Activated CD8-positive, alpha-beta T cell treated with anti-CD3 and anti-CD28 coated beads for 36 hours (primary cell): ENCODE data around the gene MYLK. TPM values are rescaled to one million over a fixed set of nuclear protein-coding genes. Genes with fewer than 3 reads are reported as not detected.

ENCODE experiments used
- ATAC-seq: fragments of 200-7000 bp; cut with Tn5 transposase; one replicate; pipeline ENCODE4 v1.10.0; 2021; ENCODE audit warnings: mild to moderate bottlenecking, moderate library complexity
- CTCF ChIA-PET: fragments of 350-600 bp; sonication (Branson Sonifier 250); formaldehyde crosslinking; loops from one replicate; lab custom pipeline; 2021; ENCODE audit warnings: antibody characterized with exemption; lab: Charles Lee
- POLR2A ChIA-PET: fragments of 350-600 bp; sonication (Branson Sonifier 250); formaldehyde crosslinking; loops from one replicate; lab custom pipeline; 2021; ENCODE audit warnings: antibody characterized with exemption; lab: Charles Lee
- DNase-seq: peaks from one replicate; pipeline ENCODE4 v3.0.0-alpha.2; 2020
- H3K27ac Mint-ChIP-seq: one replicate; pipeline ENCODE4 v1.8.0; 2021; ENCODE audit warnings: mild to moderate bottlenecking, mixed read lengths
- H3K27me3 Mint-ChIP-seq: one replicate; pipeline ENCODE4 v1.8.0; 2021; ENCODE audit warnings: mixed read lengths
- H3K36me3 Mint-ChIP-seq: one replicate; pipeline ENCODE4 v1.8.0; 2021; ENCODE audit warnings: low read depth, mixed read lengths
- H3K4me1 Mint-ChIP-seq: one replicate; pipeline ENCODE4 v1.8.0; 2021; ENCODE audit warnings: low read depth, mixed read lengths
- H3K4me3 Mint-ChIP-seq: one replicate; pipeline ENCODE4 v1.8.0; 2021; ENCODE audit warnings: mild to moderate bottlenecking, moderate library complexity, mixed read lengths
- H3K9me3 Mint-ChIP-seq: one replicate; pipeline ENCODE4 v1.8.0; 2021; ENCODE audit warnings: mixed read lengths
- CTCF ChIP-seq: fragments of 200-600 bp; IDR thresholded peaks from one replicate; pipeline ENCODE4 v1.8.0; 2022; ENCODE audit warnings: antibody characterized with exemption, mild to moderate bottlenecking
- intact Hi-C: fragments of 100-400 bp; cut with micrococcal nuclease; formaldehyde crosslinking; loops from one replicate; pipeline ENCODE4 v1.10.0; 2022
- total RNA-seq, 2 experiments: library from RNA; stranded (reverse); gene quantifications; one replicate each; pipeline ENCODE4 v1.2.3, GENCODE V29; 2021

Gene MYLK
- total RNA-seq, 2 experiments from 2014 or later = 0.34 TPM; not detected in 1

GRCh38 chr3:123684636-123685035 is 199.5 kb downstream of the MYLK start:
- CTCF ChIA-PET = no interaction called here
- POLR2A ChIA-PET = no interaction called here
- Mint-ChIP-seq H3K27me3 (no peaks in the 10 kb centered on the region), H3K4me1 (no peaks in the 10 kb centered on the region), H3K27ac (no peak overlapping the region), H3K4me3 (no peak overlapping the region), H3K9me3 (no peaks in the 10 kb centered on the region), H3K36me3 (no peaks in the 10 kb centered on the region)
- TF ChIP-seq CTCF = no peak
- DNase-seq = no peak
- no peak for ATAC-seq
- intact Hi-C loops = no loop called here

DNA sequence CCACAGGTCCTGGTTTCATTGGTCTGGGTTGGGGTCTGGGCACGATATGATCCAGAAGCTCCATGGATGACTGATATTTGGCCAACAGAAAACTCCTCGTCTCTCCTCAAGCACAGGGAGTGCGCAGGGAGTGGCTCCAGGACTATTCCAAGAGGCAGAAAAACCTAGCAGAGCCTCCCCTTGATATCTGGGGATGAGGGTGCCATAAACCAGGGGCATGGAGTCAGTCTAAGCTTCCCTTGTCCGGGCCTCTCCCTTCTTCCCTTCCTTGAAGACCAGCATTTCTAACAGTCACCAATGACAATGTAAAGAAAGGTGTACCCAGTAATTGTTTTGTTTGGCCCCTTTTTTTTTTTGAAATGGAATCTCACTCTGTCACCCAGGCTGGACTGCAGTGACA is 199.9 kb downstream of the MYLK start:
- no peaks in the 10 kb centered on the region for H3K4me1 Mint-ChIP-seq
- intact Hi-C loops = no loop called here
- ChIA-PET POLR2A (no interaction called here), CTCF (no interaction called here)
- H3K9me3 Mint-ChIP-seq = no peaks in the 10 kb centered on the region
- H3K27ac Mint-ChIP-seq = no peak overlapping the region
- no peaks in the 10 kb centered on the region for H3K27me3 Mint-ChIP-seq
- H3K36me3 Mint-ChIP-seq = no peaks in the 10 kb centered on the region
- DNase-seq = no peak
- no peak for ATAC-seq
- no peak overlapping the region for H3K4me3 Mint-ChIP-seq
- no peak for TF ChIP-seq CTCF

DNA sequence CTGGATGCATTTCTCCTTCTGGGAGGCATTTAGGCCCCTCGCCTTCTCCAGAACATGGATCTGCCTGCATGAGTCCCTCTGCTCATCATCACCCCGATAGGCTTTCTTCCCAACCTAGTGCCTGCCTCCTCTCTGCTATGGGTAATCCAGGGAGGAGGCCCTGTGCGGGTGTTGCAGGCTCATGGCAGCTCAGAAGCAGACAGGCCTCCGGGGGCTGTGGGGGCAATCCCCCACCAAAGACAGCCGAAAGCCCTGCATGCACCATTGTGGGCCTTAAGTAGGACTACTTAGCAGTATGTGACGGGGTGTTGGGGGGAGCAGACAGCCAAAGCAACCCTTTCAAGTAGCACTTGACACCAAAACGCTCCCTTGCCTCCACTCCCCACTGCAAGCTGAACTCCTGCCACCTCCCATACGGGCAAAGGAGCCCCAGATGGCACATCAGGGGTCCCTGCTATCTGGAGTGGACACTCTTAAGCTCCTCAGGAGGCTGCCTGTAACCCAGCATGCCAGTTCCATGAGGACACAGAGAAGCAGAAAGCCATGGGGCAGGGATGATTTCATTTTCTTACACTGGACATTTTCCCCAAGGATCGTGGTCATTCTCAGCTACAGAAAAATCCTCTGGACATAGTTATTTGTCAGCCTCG is 200.5 kb downstream of the MYLK start:
- no peak overlapping the region for H3K27ac Mint-ChIP-seq
- POLR2A ChIA-PET = no interaction called here
- DNase-seq (no peak), ATAC-seq (no peak)
- CTCF ChIA-PET = no interaction called here
- H3K9me3 Mint-ChIP-seq = no peaks in the 10 kb centered on the region
- H3K36me3 Mint-ChIP-seq = no peaks in the 10 kb centered on the region
- no peak overlapping the region for H3K4me3 Mint-ChIP-seq
- no peak for TF ChIP-seq CTCF
- intact Hi-C loops = no loop called here
- H3K27me3 Mint-ChIP-seq = no peaks in the 10 kb centered on the region
- H3K4me1 Mint-ChIP-seq = no peaks in the 10 kb centered on the region

DNA sequence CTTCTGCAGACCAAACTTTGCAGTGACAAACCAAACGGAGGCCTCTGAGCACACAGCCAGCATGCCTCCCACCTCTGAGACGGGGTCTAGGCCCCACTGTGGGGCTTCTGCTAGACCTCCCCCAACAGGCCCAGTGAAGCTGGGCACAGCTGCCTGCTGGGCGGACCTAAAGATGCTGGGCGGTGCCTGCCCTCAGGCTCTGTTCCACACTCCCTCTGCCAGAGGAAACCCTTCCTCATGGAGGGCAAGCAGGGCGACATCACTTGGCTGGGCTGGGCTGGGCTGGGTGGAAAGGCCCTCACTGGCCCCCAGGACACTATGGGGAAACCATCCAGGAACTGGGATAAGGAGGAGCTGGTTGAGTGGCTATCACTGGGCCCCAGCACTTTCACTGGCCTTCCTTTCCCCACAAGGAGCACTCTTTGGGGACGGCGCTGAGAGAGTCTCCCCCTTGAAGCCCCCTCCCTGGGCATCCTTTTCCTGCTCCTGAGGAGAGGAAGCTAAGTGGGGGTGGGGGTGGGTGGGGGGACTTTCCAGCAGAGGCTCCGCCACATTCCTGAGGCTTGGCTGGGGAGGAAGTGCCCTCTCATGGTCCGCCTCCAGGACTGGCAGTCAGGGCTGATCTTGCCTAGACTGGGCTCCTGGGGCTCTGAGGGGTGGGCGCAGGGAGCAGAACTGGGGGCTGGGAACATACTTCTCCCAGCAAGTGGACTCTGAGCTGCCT is 201.2 kb downstream of the MYLK start:
- no peak for TF ChIP-seq CTCF
- Mint-ChIP-seq H3K4me3 (no peak overlapping the region), H3K27ac (no peak overlapping the region), H3K27me3 (peaks cover 5% of the 10 kb centered on the region), H3K9me3 (no peaks in the 10 kb centered on the region), H3K4me1 (no peaks in the 10 kb centered on the region), H3K36me3 (no peaks in the 10 kb centered on the region)
- no peak for ATAC-seq
- POLR2A ChIA-PET = no interaction called here
- CTCF ChIA-PET = no interaction called here
- no peak for DNase-seq
- intact Hi-C loops = no loop called here

DNA sequence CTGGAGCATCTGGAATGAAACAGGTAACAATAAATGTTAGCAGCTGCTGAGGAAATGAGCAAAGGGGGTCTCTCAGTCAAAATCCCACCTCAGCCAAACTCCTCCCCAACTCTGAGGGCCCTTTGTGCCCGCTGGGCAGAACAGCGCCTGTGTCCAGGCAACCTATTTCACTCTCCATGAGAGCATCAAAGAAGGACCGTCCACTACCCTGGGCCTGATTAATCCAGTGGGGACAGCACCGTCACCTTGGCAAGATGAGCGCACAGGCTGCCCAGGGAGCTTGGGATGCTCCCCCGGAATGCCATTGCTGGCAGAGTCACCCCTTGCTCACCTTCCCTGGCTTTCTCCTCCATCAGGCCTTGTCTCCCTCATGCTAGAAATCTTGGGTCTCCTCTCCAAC is 201.8 kb downstream of the MYLK start:
- Mint-ChIP-seq H3K9me3 (no peaks in the 10 kb centered on the region), H3K36me3 (no peaks in the 10 kb centered on the region), H3K27me3 (peaks cover 6% of the 10 kb centered on the region), H3K4me1 (no peaks in the 10 kb centered on the region), H3K27ac (no peak overlapping the region), H3K4me3 (no peak overlapping the region)
- no peak for TF ChIP-seq CTCF
- DNase-seq = no peak
- intact Hi-C loops = no loop called here
- ChIA-PET CTCF (interaction anchor here (1.0 kb wide), 1 partner anchor 41 kb away, joined by 7 read pairs; no protein-coding TSS in a partner anchor), POLR2A (no interaction called here)
- ATAC-seq = no peak
